AG08395 (cell line): ENCODE measurements around the gene TAF6.

Experiments used
- DNase-seq: peaks from one replicate; pipeline ENCODE4 v3.0.0; 2012; ENCODE audit warnings: mixed read lengths, low spot score

The TAF6 gene

GRCh38 chr7:100119072-100119969 is at the start of gene TAF6, which contains the start of gene CNPY4:
Gene TAF6 (minus strand): TSS chr7:100119358. CDS start chr7:100114209, 5,149 bp downstream.
Gene CNPY4 (plus strand): TSS chr7:100119634. CDS start chr7:100119745, 111 bp downstream.
- peak; percentile 100 for DNase-seq

GRCh38 chr7:100167912-100168323 is 48.8 kb upstream of the TAF6 start:
- peak; percentile 20 for DNase-seq

- no peak for DNase-seq
Measured at GRCh38 chr7:100166970-100167911, 48.1 kb upstream of the TAF6 start.

- no peak for DNase-seq
Measured at GRCh38 chr7:100166317-100166940, 47.3 kb upstream of the TAF6 start.

- DNase-seq, result no peak
Measured at GRCh38 chr7:100163871-100164270, 44.7 kb upstream of the TAF6 start.

GRCh38 chr7:100163006-100163531 is 43.9 kb upstream of the TAF6 start:
- no peak for DNase-seq

- DNase-seq, result no peak
Measured at GRCh38 chr7:100160067-100160466, 40.9 kb upstream of the TAF6 start.

- no peak for DNase-seq
Measured at GRCh38 chr7:100159099-100159623, 40.0 kb upstream of the TAF6 start.

- DNase-seq, result peak; percentile 97
Measured at GRCh38 chr7:100158229-100159098, 39.3 kb upstream of the TAF6 start, which contains the start of gene TRAPPC14. Gene TRAPPC14 (minus strand): TSS chr7:100158723. CDS start chr7:100158499, 224 bp downstream.

GRCh38 chr7:100157334-100158228 is 38.4 kb upstream of the TAF6 start:
- DNase-seq, result peak; percentile 52

GRCh38 chr7:100157069-100157333 is 37.8 kb upstream of the TAF6 start:
- DNase-seq, result no peak

- no peak for DNase-seq
Measured at GRCh38 chr7:100156331-100157068, 37.3 kb upstream of the TAF6 start.

- DNase-seq, result no peak
Measured at GRCh38 chr7:100155553-100156317, 36.6 kb upstream of the TAF6 start.

- no peak for DNase-seq
Measured at GRCh38 chr7:100154651-100155491, 35.7 kb upstream of the TAF6 start.

GRCh38 chr7:100153708-100154535 is 34.8 kb upstream of the TAF6 start:
- DNase-seq, result no peak

- no peak for DNase-seq
Measured at GRCh38 chr7:100152937-100153666, 33.9 kb upstream of the TAF6 start.
